ENCODE results near the gene CAVIN3.

Gene CAVIN3

DNA sequence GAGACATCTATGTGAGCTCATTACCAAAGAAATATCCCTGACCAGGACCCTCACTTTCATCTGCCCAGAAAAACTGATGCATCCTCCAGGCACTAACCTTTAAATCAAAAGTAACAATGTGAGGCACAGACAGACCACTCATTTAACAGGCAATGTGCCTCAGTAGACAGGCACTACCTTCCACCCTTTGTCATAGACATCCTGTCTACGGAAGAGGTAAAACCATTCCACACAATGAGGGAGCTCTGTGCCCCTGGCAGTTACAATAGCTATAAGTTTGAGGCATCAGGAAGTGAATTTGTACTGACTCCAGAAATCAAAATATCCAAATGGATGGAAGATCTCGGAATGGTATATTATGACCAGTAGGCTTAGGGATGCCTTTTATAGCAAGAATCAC lies 6.7 kb upstream of the CAVIN3 start:
- TF ChIP-seq NFIC (IDR thresholded peaks at IDR 0.05): no peak
- TF ChIP-seq FOXM1 (IDR thresholded peaks at IDR 0.05; ENCODE audit: borderline replicate concordance, low read depth): no peak
- TF ChIP-seq TCF12 (IDR thresholded peaks at IDR 0.05; ENCODE audit: low read depth): no peak
- TF ChIP-seq, protein P1, sequence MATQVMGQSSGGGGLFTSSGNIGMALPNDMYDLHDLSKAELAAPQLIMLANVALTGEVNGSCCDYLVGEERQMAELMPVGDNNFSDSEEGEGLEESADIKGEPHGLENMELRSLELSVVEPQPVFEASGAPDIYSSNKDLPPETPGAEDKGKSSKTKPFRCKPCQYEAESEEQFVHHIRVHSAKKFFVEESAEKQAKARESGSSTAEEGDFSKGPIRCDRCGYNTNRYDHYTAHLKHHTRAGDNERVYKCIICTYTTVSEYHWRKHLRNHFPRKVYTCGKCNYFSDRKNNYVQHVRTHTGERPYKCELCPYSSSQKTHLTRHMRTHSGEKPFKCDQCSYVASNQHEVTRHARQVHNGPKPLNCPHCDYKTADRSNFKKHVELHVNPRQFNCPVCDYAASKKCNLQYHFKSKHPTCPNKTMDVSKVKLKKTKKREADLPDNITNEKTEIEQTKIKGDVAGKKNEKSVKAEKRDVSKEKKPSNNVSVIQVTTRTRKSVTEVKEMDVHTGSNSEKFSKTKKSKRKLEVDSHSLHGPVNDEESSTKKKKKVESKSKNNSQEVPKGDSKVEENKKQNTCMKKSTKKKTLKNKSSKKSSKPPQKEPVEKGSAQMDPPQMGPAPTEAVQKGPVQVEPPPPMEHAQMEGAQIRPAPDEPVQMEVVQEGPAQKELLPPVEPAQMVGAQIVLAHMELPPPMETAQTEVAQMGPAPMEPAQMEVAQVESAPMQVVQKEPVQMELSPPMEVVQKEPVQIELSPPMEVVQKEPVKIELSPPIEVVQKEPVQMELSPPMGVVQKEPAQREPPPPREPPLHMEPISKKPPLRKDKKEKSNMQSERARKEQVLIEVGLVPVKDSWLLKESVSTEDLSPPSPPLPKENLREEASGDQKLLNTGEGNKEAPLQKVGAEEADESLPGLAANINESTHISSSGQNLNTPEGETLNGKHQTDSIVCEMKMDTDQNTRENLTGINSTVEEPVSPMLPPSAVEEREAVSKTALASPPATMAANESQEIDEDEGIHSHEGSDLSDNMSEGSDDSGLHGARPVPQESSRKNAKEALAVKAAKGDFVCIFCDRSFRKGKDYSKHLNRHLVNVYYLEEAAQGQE (IDR thresholded peaks at IDR 0.05; ENCODE audit: low read depth): no peak
- TF ChIP-seq RAD21 (IDR thresholded peaks at IDR 0.05; ENCODE audit: low read depth): no peak
- TF ChIP-seq, protein P2, sequence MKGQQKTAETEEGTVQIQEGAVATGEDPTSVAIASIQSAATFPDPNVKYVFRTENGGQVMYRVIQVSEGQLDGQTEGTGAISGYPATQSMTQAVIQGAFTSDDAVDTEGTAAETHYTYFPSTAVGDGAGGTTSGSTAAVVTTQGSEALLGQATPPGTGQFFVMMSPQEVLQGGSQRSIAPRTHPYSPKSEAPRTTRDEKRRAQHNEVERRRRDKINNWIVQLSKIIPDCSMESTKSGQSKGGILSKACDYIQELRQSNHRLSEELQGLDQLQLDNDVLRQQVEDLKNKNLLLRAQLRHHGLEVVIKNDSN (IDR thresholded peaks at IDR 0.05): no peak
- TF ChIP-seq, protein P3, sequence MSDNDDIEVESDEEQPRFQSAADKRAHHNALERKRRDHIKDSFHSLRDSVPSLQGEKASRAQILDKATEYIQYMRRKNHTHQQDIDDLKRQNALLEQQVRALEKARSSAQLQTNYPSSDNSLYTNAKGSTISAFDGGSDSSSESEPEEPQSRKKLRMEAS (IDR thresholded peaks at IDR 0.05): no peak
- no peak for TF ChIP-seq CEBPB (IDR thresholded peaks at IDR 0.05)
- TF ChIP-seq TEAD4 (IDR thresholded peaks at IDR 0.05): no peak
- TF ChIP-seq TAF1 (IDR thresholded peaks at IDR 0.05; ENCODE audit: low read depth): no peak
- no peak for TF ChIP-seq EGR1 (IDR thresholded peaks at IDR 0.05)
- TF ChIP-seq EP300 (IDR thresholded peaks at IDR 0.05; ENCODE audit: borderline replicate concordance): no peak

DNA sequence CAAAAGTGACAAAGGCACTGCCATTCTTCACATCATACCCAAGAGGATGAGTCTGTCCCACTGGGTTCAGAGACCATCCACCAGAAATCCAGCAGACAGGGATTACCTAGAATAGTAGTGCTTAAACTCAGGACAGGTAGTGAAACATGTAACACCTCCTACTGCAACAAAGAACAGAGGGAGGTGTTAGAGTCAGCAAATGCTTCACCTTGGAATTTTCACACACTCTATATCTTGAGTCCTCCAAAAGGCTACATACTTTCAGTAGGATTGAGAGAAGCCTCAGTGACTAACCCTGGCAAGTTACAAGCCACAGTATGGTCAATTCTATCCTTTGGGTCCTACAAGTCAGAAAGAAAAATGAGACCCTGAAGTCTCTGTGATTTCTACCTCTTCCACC lies 6.0 kb upstream of the CAVIN3 start:
- TF ChIP-seq, protein P1 (IDR thresholded peaks at IDR 0.05; ENCODE audit: low read depth): no peak
- TF ChIP-seq, protein P2 (IDR thresholded peaks at IDR 0.05): no peak
- TF ChIP-seq TCF12 (IDR thresholded peaks at IDR 0.05; ENCODE audit: low read depth): no peak
- TF ChIP-seq TAF1 (IDR thresholded peaks at IDR 0.05; ENCODE audit: low read depth): no peak
- TF ChIP-seq EGR1 (IDR thresholded peaks at IDR 0.05): no peak
- no peak for TF ChIP-seq CREB1 (IDR thresholded peaks at IDR 0.05; ENCODE audit: low read depth)
- TF ChIP-seq FOXM1 (IDR thresholded peaks at IDR 0.05; ENCODE audit: borderline replicate concordance, low read depth): no peak
- no peak for TF ChIP-seq NFIC (IDR thresholded peaks at IDR 0.05)
- TF ChIP-seq RAD21 (IDR thresholded peaks at IDR 0.05; ENCODE audit: low read depth): no peak
- TF ChIP-seq, protein P3 (IDR thresholded peaks at IDR 0.05): no peak
- no peak for TF ChIP-seq EP300 (IDR thresholded peaks at IDR 0.05; ENCODE audit: borderline replicate concordance)
- TF ChIP-seq YY1 (IDR thresholded peaks at IDR 0.05; ENCODE audit: low read depth): no peak

DNA sequence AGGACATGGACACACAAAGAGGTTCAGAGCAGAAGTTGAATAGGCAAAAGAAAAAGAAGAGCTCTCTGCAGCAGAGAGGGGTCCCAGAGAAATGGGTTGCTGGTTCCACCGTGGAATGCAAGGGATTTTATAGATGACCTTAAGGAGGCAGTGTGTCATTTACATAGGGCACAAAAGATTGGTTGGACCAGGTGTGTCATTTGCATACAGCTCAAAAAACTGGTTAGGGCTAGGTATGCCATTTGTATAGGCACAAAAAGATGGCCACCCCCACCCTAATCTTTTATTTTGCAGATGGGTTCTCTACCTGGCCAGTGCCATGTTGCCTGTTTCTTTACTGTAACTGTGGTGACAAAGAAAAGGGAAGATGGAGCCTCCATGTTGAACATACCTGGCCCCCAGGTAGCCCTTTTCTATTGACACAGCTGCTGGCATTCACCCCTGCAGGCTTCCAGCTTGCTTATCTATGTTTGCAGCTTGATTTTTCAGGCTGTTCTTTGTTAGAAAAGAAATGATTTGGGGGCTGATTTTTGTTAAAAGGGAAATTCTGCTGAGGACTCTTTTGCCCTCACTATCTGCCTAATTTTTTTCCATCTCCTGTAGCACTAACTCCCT lies 3.1 kb upstream of the CAVIN3 start:
- TF ChIP-seq ZBTB7A (IDR thresholded peaks at IDR 0.05; ENCODE audit: low read depth) (no peak), CREB1 (IDR thresholded peaks at IDR 0.05; ENCODE audit: low read depth) (no peak), RAD21 (IDR thresholded peaks at IDR 0.05; ENCODE audit: low read depth) (no peak), NFIC (IDR thresholded peaks at IDR 0.05) (no peak), YY1 (IDR thresholded peaks at IDR 0.05; ENCODE audit: low read depth) (no peak), FOXM1 (IDR thresholded peaks at IDR 0.05; ENCODE audit: borderline replicate concordance, low read depth) (no peak), TEAD4 (IDR thresholded peaks at IDR 0.05) (no peak), EGR1 (IDR thresholded peaks at IDR 0.05) (no peak), TAF1 (IDR thresholded peaks at IDR 0.05; ENCODE audit: low read depth) (no peak), TCF12 (IDR thresholded peaks at IDR 0.05; ENCODE audit: low read depth) (no peak), CEBPB (IDR thresholded peaks at IDR 0.05) (no peak), EP300 (IDR thresholded peaks at IDR 0.05; ENCODE audit: borderline replicate concordance) (no peak)
- TF ChIP-seq, protein P1 (IDR thresholded peaks at IDR 0.05; ENCODE audit: low read depth): no peak
- TF ChIP-seq, protein P2 (IDR thresholded peaks at IDR 0.05): no peak
- TF ChIP-seq, protein P3 (IDR thresholded peaks at IDR 0.05): no peak

Data from Ishikawa (cell line).